ENCODE measurements around the gene THADA.

- no peak for TF ChIP-seq CTCF (IDR thresholded peaks at IDR 0.05; ENCODE audit: low read depth, low read length)
- no peak for TF ChIP-seq EZH2phosphoT487 (IDR thresholded peaks at IDR 0.05; ENCODE audit: low read depth)
Observed at GRCh38 chr2:43331422-43331821, 264.4 kb downstream of the THADA start.
